HG02943 (cell line): Measurements from ENCODE around the gene KCNAB3.
"Not testable (repeated sequence)": the region's sequence is repeated elsewhere in the genome, so short reads cannot be mapped to it uniquely, and the experiment has no call there.

Experiments used
- ATAC-seq: cut with Tn5 transposase; IDR thresholded peaks from one replicate; pipeline ENCODE4 v1.9.1; 2021; ENCODE audit warnings: mild to moderate bottlenecking, low read depth, moderate library complexity; ENCODE audit not compliant: unreplicated experiment

KCNAB3 gene

DNA sequence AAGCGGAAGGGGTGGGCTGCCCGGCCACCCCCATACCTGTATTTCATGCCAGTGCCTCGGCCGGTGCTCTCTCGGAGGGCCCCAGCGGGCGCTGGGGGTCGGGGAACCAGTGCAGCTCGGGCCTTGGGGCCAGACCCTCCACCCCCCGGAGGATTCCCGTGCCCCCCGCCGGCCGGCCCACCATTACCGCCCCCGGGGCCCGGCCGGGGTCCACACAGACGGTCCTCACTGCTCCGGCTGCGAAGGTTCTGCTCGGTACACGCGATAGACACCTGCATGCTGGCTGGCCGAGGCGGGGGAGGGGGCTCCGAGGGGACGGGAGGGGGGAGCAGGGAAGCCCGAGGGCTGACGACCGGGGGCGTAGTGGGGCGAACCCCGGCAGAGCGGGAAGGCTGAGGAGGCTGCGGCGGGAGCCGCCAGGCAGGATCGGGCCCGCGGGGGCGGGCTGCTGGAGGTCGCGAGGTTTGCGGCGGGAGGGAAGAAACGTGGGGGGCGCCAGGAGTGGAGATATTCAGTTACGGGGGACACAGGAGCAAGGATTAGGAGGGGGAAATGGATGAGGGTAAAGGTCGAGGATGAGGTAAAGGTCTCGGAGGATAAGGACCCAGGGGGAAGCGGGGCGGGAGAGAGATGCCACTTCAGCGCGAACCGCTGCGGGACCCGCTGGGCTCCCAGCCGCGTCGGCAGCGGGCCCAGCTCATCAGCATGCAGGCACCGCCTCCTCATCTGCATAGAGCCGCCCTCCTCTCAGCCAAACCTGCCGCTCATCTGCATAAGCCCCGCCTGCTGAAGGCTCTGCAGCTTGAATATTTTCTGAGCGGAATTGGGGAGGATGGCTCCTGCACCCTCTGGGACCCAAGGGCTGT lies at the start of gene KCNAB3:
KCNAB3 (minus strand) TSS at position 699 of the 866 bp plus-strand sequence; CDS start at position 278, 421 bp downstream.
- no peak for ATAC-seq

DNA sequence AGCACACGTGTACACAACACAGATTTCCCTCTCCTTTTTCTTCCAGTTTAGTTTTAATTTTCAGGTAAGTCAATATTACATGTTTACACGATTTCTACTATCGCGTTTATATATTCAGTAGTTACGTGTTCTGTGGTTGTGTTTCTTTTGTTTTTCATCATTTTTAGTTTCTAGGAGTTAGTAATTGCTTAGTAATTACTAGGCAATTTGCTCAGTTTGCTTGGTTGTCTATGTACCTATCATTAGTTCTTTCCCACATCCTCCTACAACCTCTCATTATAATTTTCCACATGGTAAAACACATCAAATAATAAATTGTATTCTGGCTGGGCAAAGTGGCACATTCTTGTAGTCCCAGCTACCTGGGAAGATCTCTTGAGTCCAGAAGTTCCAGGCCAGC lies 48.1 kb upstream of the KCNAB3 start:
- no peak for ATAC-seq

- no peak for ATAC-seq
Observed at GRCh38 chr17:7977039-7977438, 47.4 kb upstream of the KCNAB3 start.

DNA sequence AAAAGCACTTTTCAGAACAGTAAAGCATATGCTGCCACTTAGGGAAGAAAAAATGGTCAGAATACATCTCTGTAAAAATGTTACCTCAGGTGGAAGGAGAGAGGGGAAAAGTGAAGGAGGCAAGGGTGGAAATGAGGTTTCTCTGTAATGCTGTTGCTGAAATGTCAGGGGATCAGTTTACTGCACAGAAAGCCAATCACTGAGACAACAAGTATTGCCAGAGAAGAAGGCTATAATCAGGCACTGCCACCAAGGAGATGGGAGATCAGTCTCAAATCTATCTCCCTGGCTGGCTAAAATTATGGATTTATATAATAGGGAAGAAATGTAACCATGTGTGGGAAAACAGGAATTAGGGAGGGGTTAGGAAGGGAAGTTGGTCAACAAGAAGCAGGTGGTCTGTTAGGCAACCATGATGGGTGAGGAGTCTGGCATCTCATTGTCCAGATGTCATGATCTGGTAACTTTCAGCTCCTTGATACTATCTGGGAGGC lies 45.0 kb upstream of the KCNAB3 start:
- ATAC-seq = no peak

DNA sequence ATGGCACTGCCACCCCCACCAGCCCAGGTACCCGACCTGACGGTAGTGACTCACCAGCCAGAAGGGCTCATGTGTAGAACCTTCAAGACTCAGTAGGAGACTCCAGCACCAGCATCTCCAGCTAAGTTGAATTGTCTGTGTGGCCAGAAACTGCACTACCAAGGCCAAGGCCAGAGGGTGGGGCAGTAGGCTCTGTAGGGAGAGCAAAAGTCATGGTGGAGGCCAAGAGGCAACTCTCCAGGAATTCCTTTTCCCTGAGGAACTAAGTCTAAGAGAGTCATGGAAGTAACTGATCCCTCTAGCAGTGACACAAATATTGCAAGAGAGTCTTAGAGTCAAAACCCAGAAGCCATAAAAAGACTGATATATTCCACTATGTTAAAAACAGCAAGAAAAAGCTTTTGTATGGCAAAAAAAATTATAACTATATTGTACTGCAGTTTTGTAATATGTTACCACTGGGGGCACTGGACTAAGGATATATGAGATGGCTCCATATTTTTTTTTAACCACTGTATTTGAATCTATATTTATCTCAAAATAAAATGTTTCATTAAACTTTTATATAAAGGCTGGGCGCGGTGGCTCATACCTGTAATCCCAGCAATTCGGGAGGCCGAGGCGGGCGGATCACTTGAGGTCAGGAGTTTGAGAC lies 42.6 kb upstream of the KCNAB3 start:
- ATAC-seq = no peak

- no peak for ATAC-seq
Observed at GRCh38 chr17:7971651-7972050, 42.0 kb upstream of the KCNAB3 start.

GRCh38 chr17:7969433-7969832 lies 39.8 kb upstream of the KCNAB3 start:
- ATAC-seq = no peak

DNA sequence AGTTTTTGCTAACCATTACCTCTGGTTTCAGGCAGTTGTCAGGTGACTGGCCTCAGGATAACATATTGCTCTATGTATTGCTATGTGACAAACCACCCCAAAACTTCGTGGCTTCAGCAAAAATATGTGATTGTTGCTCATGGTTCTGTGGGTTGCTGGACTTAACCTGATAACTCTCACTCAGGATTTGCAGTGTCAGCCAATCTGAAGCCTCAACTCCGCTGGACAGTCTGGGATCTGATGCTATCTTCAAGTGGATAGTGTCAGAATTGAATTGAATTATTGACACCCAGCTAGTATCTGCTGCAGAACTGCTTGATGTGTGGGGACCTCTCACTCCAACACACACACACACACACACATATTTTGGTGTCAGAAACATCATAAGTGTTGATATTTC lies 38.1 kb upstream of the KCNAB3 start:
- ATAC-seq = no peak

DNA sequence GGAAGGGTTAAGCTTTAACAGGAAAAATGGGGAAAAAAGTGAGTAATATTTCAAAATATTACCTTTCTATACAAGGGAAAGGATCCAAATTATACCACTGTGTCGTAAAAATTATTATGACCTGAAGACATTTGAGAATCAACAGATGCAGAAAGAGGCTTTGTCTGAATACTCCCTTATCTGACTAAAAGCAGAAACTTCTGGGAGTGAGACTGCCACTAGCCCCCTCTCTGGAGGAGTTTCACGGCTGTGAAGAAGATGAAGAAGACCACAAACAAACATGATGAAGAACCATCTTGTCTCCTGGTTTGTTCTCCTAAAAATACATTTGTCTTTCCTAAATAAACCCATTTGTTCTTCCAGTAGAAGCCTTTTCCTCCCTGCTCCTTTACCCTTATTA lies 31.8 kb upstream of the KCNAB3 start:
- ATAC-seq = no peak

DNA sequence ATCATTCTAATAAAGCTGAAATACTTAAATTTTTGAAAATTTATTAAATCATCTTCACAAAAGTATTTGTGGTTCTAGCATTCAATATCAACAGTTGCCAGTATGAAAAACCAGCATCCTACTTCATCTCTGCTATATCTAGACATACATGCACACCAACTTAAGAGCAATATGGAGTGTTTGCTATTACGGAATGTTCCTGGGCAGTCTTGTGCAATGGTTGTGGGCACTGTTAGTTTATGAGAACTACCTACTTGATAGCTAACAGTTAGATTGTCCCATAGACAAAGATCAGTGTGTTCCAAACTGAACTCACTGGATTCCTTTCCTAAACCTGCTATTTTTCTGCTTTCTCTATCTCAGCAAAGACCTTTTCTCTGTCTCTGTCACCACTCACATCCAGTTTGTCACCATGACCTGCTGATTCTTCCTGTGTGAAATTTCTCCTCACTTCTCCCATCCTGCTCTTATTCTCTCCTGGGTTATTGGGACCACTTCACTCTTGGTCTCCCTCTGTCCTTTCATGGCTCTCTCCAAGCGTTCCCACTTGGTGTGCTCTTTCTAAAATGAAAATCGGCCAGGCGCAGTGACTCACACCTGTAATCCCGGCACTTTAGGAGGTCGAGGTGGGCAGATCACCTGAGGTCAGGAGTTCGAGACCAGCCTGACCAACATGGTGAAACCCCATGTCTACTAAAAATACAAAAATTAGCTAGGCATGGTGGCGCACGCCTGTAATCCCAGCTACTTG lies 30.0 kb upstream of the KCNAB3 start:
- no peak for ATAC-seq

GRCh38 chr17:7956228-7956965 lies 26.7 kb upstream of the KCNAB3 start:
- ATAC-seq = no peak

GRCh38 chr17:7955414-7956227 lies 26.0 kb upstream of the KCNAB3 start:
- ATAC-seq = no peak

DNA sequence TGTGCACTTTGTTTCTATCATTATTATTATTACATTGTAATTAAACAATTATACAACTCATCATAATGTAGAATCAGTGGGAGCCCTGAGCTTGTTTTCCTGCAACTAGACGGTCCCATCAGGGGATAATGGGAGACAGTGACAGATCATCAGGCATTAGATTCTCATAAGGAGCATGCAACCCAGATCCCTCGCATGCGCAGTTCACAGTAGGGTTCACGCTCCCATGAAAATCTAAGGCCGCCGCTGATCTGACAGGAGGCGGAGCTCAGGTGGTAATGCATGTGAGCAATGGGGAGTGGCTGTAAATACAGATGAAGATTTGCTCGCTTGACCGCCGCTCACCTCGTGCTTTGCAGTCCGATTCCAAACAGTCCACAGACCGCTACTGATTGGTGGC lies 23.6 kb upstream of the KCNAB3 start:
- ATAC-seq = not testable (repeated sequence)

- no peak for ATAC-seq
Observed at GRCh38 chr17:7951143-7951792, 21.6 kb upstream of the KCNAB3 start.

GRCh38 chr17:7950578-7950977 lies 20.9 kb upstream of the KCNAB3 start:
- no peak for ATAC-seq

DNA sequence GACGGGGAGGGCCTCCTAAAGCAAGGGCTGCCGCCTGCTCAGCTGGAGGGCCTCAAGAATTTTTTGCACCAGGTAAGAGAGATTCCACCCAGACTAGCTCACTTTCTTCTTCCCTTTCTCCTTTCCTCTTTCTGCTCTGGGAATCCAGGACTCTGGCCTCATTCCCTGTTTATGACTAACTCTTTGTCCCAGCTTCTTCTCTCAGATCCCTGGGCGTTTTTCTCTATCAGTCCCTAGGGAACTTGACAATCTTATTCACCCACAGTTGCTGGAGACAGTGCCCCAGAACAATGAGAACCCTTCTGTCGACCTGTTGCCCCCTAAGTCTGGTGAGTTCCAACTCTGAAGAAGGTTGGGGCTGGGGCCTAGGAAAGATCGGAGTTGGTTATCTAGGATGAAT lies 18.0 kb upstream of the KCNAB3 start:
- ATAC-seq = no peak

DNA sequence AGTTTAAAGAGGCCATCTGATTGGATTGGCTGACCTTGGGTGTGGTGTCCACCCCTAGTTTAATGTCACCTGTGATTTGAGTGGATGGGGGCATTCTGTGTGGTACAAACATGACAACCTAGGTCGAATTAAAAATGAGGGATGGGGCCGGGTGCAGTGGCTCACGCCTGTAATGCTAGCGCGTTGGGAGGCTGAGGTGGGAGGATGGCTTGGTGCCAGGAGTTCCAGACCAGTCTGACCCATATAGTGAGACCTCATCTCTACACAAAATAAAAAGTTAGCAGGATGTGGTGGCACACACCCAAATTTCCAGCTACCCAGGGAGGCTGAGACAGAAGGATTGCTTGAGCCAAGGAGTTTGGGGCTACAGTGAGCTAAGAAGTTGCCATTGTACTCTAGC lies 16.8 kb upstream of the KCNAB3 start:
- ATAC-seq = no peak

- no peak for ATAC-seq
Observed at GRCh38 chr17:7945651-7946050, 16.0 kb upstream of the KCNAB3 start.

DNA sequence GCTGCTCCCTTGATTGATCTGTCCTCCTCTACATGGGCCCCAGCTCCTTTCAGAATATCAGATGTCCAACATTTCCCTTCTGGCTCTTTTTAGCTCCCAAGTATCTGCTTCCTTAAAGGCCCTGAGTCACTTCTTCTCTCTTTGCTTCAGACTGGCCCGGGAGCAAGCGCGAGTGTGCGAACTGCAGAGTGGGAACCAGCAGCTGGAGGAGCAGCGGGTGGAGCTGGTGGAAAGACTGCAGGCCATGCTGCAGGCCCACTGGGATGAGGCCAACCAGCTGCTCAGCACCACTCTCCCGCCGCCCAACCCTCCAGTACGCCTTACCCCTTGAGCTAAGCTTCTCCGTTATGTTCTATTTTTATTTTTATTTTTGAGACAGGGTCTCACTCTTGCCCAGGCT lies 14.7 kb upstream of the KCNAB3 start:
- ATAC-seq = no peak
